ENCODE data around the gene LRAT.

DNA sequence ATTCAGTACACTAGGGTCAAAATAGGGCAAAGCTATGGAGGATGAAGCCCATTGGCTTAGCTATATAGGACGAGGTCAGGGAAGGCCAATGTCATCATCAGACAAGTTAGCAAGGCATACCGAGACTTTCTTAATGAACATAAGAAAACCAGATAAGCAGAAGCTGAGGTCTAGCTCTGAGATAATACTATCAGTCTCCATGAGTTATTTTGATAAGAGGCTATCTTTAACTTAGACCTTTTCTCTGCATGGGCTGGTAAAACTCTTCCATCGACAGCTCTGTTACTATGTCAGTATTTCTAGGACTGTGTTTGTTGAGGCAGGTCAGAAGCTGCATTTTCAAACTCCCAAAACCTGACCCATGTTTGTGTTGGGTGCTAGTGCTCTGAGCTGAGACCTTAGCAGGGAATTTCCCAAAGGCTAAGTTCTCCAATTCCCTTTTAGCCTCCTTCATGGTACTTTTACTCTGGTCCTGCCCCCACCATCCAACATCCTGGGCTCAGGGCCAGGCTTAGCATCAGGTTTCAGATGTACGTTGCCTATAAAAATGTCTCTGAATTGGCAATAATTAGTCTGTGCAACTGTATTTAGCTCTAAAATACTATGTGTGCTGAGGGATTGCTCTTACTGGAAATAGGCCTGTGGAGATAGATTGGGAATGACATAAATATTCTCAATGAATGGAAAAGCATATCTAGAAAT, 29.3 kb upstream of the LRAT start:
- TF ChIP-seq, protein P1, sequence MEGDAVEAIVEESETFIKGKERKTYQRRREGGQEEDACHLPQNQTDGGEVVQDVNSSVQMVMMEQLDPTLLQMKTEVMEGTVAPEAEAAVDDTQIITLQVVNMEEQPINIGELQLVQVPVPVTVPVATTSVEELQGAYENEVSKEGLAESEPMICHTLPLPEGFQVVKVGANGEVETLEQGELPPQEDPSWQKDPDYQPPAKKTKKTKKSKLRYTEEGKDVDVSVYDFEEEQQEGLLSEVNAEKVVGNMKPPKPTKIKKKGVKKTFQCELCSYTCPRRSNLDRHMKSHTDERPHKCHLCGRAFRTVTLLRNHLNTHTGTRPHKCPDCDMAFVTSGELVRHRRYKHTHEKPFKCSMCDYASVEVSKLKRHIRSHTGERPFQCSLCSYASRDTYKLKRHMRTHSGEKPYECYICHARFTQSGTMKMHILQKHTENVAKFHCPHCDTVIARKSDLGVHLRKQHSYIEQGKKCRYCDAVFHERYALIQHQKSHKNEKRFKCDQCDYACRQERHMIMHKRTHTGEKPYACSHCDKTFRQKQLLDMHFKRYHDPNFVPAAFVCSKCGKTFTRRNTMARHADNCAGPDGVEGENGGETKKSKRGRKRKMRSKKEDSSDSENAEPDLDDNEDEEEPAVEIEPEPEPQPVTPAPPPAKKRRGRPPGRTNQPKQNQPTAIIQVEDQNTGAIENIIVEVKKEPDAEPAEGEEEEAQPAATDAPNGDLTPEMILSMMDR (IDR thresholded peaks at IDR 0.05): no peak
- TF ChIP-seq TCF7L2 (IDR thresholded peaks at IDR 0.05; ENCODE audit: low read depth, low read length): no peak
